H9 (cell line): Measurements from ENCODE around the gene TIMM50. TPM values are rescaled to one million over a fixed set of nuclear protein-coding genes. Genes with fewer than 3 reads are reported as not detected.

ENCODE experiments used
- DNase-seq: peaks from one replicate; pipeline ENCODE4 v3.0.0-alpha.2; 2017
- H2AFZ ChIP-seq: one replicate; pipeline ENCODE4 v1.6.1; 2013; ENCODE audit warnings: mild to moderate bottlenecking, low read length, control low read depth, moderate library complexity
- H2AK5ac ChIP-seq: 2 replicates; pipeline ENCODE4 v1.6.1; 2013; ENCODE audit warnings: low read length, control low read depth, mixed read lengths; ENCODE audit not compliant: insufficient read length
- H2BK120ac ChIP-seq: one replicate; pipeline ENCODE4 v1.6.1; 2013; ENCODE audit warnings: low read depth, mild to moderate bottlenecking, low read length, control low read depth, inconsistent platforms; ENCODE audit not compliant: poor library complexity, severe bottlenecking
- H2BK12ac ChIP-seq: 2 replicates; pipeline ENCODE4 v1.6.1; 2013; ENCODE audit warnings: low read length, control low read depth, mixed read lengths, low read depth; ENCODE audit not compliant: insufficient read length
- H2BK15ac ChIP-seq: 2 replicates; pipeline ENCODE4 v1.6.1; 2013; ENCODE audit warnings: low read depth, low read length, control low read depth
- H2BK20ac ChIP-seq: one replicate; pipeline ENCODE4 v1.6.1; 2013; ENCODE audit warnings: low read depth, mild to moderate bottlenecking, low read length, control low read depth, inconsistent platforms; ENCODE audit not compliant: poor library complexity, severe bottlenecking
- H2BK5ac ChIP-seq: 2 replicates; pipeline ENCODE4 v1.6.1; 2013; ENCODE audit warnings: low read length, control low read depth, mixed read lengths; ENCODE audit not compliant: insufficient read length
- H3K14ac ChIP-seq: 2 replicates; pipeline ENCODE4 v1.6.1; 2013; ENCODE audit warnings: low read length, control low read depth; ENCODE audit not compliant: insufficient read depth
- H3K18ac ChIP-seq: 2 replicates; pipeline ENCODE4 v1.6.1; 2013; ENCODE audit warnings: low read depth, mild to moderate bottlenecking, mixed read lengths, low read length, control low read depth; ENCODE audit not compliant: insufficient read length
- H3K23ac ChIP-seq: 2 replicates; pipeline ENCODE4 v1.6.1; 2013; ENCODE audit warnings: low read length, control low read depth, mixed read lengths, low read depth; ENCODE audit not compliant: insufficient read length
- H3K23me2 ChIP-seq: 2 replicates; pipeline ENCODE4 v1.6.1; 2013; ENCODE audit warnings: low read depth, mild to moderate bottlenecking, mixed read lengths, low read length, control low read depth; ENCODE audit not compliant: insufficient read length, poor library complexity, severe bottlenecking
- H3K27ac ChIP-seq: 2 replicates; pipeline ENCODE4 v1.5.1; 2013; ENCODE audit warnings: low read length, control low read depth, mixed read lengths, low read depth; ENCODE audit not compliant: insufficient read length
- H3K27me3 ChIP-seq: 2 replicates; pipeline ENCODE4 v1.6.1; 2013; ENCODE audit warnings: low read length, control low read depth, inconsistent platforms; ENCODE audit not compliant: insufficient read depth
- H3K4ac ChIP-seq: 2 replicates; pipeline ENCODE4 v1.6.1; 2013; ENCODE audit warnings: low read depth, mild to moderate bottlenecking, control low read depth, inconsistent platforms, low read length, moderate library complexity
- H3K4me1 ChIP-seq: 2 replicates; pipeline ENCODE4 v1.6.1; 2013; ENCODE audit warnings: low read length, control low read depth, inconsistent platforms; ENCODE audit not compliant: insufficient read depth
- H3K4me2 ChIP-seq: 2 replicates; pipeline ENCODE4 v1.6.1; 2013; ENCODE audit warnings: low read length, control low read depth, mixed read lengths; ENCODE audit not compliant: insufficient read length, insufficient read depth
- H3K56ac ChIP-seq: 2 replicates; pipeline ENCODE4 v1.6.1; 2013; ENCODE audit warnings: low read depth, mild to moderate bottlenecking, mixed read lengths, low read length, control low read depth; ENCODE audit not compliant: insufficient read length
- H3K79me1 ChIP-seq: 2 replicates; pipeline ENCODE4 v1.6.1; 2013; ENCODE audit warnings: low read depth, mild to moderate bottlenecking, moderate library complexity, low read length, control low read depth, inconsistent platforms; ENCODE audit not compliant: insufficient read depth, poor library complexity, severe bottlenecking
- H3K79me2 ChIP-seq: 2 replicates; pipeline ENCODE4 v1.6.1; 2013; ENCODE audit warnings: low read length, control low read depth, inconsistent platforms; ENCODE audit not compliant: insufficient read depth
- H3K9ac ChIP-seq: 2 replicates; pipeline ENCODE4 v1.6.1; 2013; ENCODE audit warnings: low read length, control low read depth, mixed read lengths; ENCODE audit not compliant: insufficient read length; ENCODE audit errors: extremely low read depth
- H3K9me3 ChIP-seq: one replicate; pipeline ENCODE4 v1.6.1; 2013; ENCODE audit warnings: low read depth, low read length, inconsistent platforms; ENCODE audit not compliant: control insufficient read depth
- H3T11ph ChIP-seq: one replicate; pipeline ENCODE4 v1.6.1; 2013; ENCODE audit warnings: mild to moderate bottlenecking, low read length, control low read depth, inconsistent platforms
- H4K20me1 ChIP-seq: one replicate; pipeline ENCODE4 v1.6.1; 2013; ENCODE audit not compliant: control insufficient read depth, insufficient read length, insufficient read depth
- H4K5ac ChIP-seq: 2 replicates; pipeline ENCODE4 v1.6.1; 2013; ENCODE audit warnings: low read depth, mild to moderate bottlenecking, mixed read lengths, low read length, control low read depth; ENCODE audit not compliant: insufficient read length
- H4K8ac ChIP-seq: replicated peaks from 2 replicates; pipeline ENCODE4 v1.6.1; 2013; ENCODE audit warnings: low read length, control low read depth, mixed read lengths, low read depth; ENCODE audit not compliant: insufficient read length
- H4K91ac ChIP-seq: 2 replicates; pipeline ENCODE4 v1.6.1; 2013; ENCODE audit warnings: low read depth, mild to moderate bottlenecking, moderate library complexity, mixed read lengths, low read length, control low read depth; ENCODE audit not compliant: insufficient read length
- H3K27ac Mint-ChIP-seq, 3 experiments: 2 replicates in 2 of 3; 3 replicates in 1 of 3; pipeline ENCODE4 v1.8.0; 2020 to 2021; ENCODE audit warnings: mixed read lengths in 3 of 3, mild to moderate bottlenecking in 1 of 3, moderate library complexity in 1 of 3
- H3K27me3 Mint-ChIP-seq: 2 replicates; pipeline ENCODE4 v1.8.0; 2021; ENCODE audit warnings: low read depth, mild to moderate bottlenecking, moderate library complexity, mixed read lengths
- H3K36me3 Mint-ChIP-seq, 3 experiments: 2 replicates in 2 of 3; 3 replicates in 1 of 3; pipeline ENCODE4 v1.8.0; 2020 to 2021; ENCODE audit warnings: low read depth in 3 of 3, mixed read lengths in 3 of 3; ENCODE audit not compliant: insufficient read depth in 1 of 3
- H3K4me1 Mint-ChIP-seq, 2 experiments: 2 replicates each; pipeline ENCODE4 v1.8.0; 2020; ENCODE audit warnings: mixed read lengths in 2 of 2
- H3K4me3 Mint-ChIP-seq, 2 experiments: 2 replicates in 1 of 2; 3 replicates in 1 of 2; pipeline ENCODE4 v1.8.0; 2020 to 2021; ENCODE audit warnings: mild to moderate bottlenecking in 2 of 2, mixed read lengths in 2 of 2, moderate library complexity in 1 of 2
- H3K9me3 Mint-ChIP-seq, 2 experiments: 2 replicates in 1 of 2; 3 replicates in 1 of 2; pipeline ENCODE4 v1.8.0; 2020; ENCODE audit warnings: mild to moderate bottlenecking in 2 of 2, mixed read lengths in 2 of 2, moderate library complexity in 1 of 2
- WGBS: extraction: QIAGEN DNeasy Blood & Tissue Kit; methylation state at CpG from one replicate; pipeline ENCODE4 v1.1.7; 2013; ENCODE audit warnings: missing lambda C conversion rate, low lambda C conversion rate, mixed read lengths; ENCODE audit not compliant: insufficient read length; ENCODE audit errors: extremely low coverage; 5-methylcytosine and 5-hydroxymethylcytosine counted together
- total RNA-seq: library from RNA; stranded (reverse); gene quantifications from 2 replicates; pipeline ENCODE4 v1.2.1, GENCODE V29; 2021
- TF ChIP-seq, protein P1 (sequence below): fragments of 200-600 bp; sonication (generic); conservative IDR thresholded peaks from 3 replicates; pipeline ENCODE4 v1.8.0; 2021; ENCODE audit warnings: antibody characterized with exemption, mild to moderate bottlenecking

TIMM50 gene
- total RNA-seq, 1 experiment from 2014 or later = 128 TPM

DNA sequence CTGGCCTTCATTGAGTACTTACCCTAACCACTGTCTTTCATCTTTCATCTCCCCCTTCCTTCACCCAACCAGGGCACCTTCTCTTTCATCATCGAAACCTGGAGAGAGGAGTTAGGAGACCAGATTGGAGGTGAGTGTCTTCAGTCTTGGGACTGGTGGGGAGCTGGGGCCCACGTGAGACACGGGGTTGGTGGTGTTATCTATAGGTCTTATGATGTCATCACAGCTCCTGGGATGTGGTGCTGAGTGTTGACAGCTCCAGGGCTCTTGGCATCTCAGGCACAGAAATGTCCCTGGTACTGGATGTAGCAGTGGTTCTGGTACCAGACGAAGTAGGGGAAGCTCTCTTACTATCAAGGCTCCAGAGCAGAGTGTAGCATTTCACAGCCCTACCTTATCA lies 19.9 kb downstream of the TIMM50 start:
- Histone ChIP-seq H3K14ac (no peak overlapping the region), H3K79me1 (no peaks in the 10 kb centered on the region), H3K79me2 (no peaks in the 10 kb centered on the region), H2BK120ac (no peak overlapping the region), H2BK12ac (no peak overlapping the region), H2AFZ (no peak overlapping the region), H3K4me2 (no peak overlapping the region), H3K4ac (no peak overlapping the region), H4K8ac (no peak overlapping the region), H3K9me3 (no peaks in the 10 kb centered on the region), H3K18ac (no peak overlapping the region), H4K5ac (no peak overlapping the region), H3K27me3 (peaks cover 8% of the 10 kb centered on the region; the same call in 1 of the 2 replicates), H3K56ac (no peak overlapping the region), H3K23ac (no peak overlapping the region), H4K20me1 (no peaks in the 10 kb centered on the region), H3K4me1 (no peaks in the 10 kb centered on the region), H3K27ac (no peak overlapping the region), H4K91ac (no peak overlapping the region), H3T11ph (no peak overlapping the region), H3K23me2 (peaks cover 10% of the 10 kb centered on the region), H2BK20ac (no peak overlapping the region), H2BK5ac (no peak overlapping the region), H2AK5ac (no peak overlapping the region), H2BK15ac (no peak overlapping the region), H3K9ac (no peak overlapping the region)
- Mint-ChIP-seq H3K27me3 (peaks cover 90% of the 10 kb centered on the region), H3K4me3 (peak overlapping the region in 1 of 2 experiments; percentile 47; a peak in 2 of 5 replicates), H3K36me3 (peaks cover 0 to 15% (median 1%) of the 10 kb centered on the region in 3 experiments; a peak in 3 of 7 replicates), H3K9me3 (peaks cover 4 to 9% of the 10 kb centered on the region in 2 experiments), H3K4me1 (peaks cover 9 to 15% of the 10 kb centered on the region in 2 experiments), H3K27ac (no peak overlapping the region)
- no CpG with 5 or more reads among the region's 4 CpGs for WGBS
- no peak for DNase-seq
- TF ChIP-seq, protein P1, sequence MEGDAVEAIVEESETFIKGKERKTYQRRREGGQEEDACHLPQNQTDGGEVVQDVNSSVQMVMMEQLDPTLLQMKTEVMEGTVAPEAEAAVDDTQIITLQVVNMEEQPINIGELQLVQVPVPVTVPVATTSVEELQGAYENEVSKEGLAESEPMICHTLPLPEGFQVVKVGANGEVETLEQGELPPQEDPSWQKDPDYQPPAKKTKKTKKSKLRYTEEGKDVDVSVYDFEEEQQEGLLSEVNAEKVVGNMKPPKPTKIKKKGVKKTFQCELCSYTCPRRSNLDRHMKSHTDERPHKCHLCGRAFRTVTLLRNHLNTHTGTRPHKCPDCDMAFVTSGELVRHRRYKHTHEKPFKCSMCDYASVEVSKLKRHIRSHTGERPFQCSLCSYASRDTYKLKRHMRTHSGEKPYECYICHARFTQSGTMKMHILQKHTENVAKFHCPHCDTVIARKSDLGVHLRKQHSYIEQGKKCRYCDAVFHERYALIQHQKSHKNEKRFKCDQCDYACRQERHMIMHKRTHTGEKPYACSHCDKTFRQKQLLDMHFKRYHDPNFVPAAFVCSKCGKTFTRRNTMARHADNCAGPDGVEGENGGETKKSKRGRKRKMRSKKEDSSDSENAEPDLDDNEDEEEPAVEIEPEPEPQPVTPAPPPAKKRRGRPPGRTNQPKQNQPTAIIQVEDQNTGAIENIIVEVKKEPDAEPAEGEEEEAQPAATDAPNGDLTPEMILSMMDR = no peak
